IMR-90 (cell line): Measurements from ENCODE around the gene B3GAT2. TPM values are rescaled to one million over a fixed set of nuclear protein-coding genes. Genes with fewer than 3 reads are reported as not detected.

Source experiments
- ATAC-seq: fragments of 200-7000 bp; cut with Tn5 transposase; 2 replicates; pipeline ENCODE4 v1.9.1; 2020; ENCODE audit warnings: low read depth, mild to moderate bottlenecking, moderate library complexity
- BruUV-seq: library from RNA; stranded (reverse); fragments of 400-500 nt; replicated peaks from 2 replicates; lab custom pipeline; 2021; lab: Mats Ljungman, UMichigan
- CTCF ChIA-PET: fragments of 300-600 bp; formaldehyde crosslinking; extraction: SDS; loops from one replicate; lab custom pipeline; 2021; ENCODE audit warnings: antibody characterized with exemption; lab: Yijun Ruan, JAX
- POLR2A ChIA-PET: fragments of 300-600 bp; sonication (Branson Sonifier 250); formaldehyde crosslinking; loops from one replicate; lab custom pipeline; 2022; ENCODE audit warnings: antibody characterized with exemption; ENCODE audit not compliant: unreplicated experiment; lab: Charles Lee
- DNase-seq: peaks from one replicate; pipeline ENCODE4 v3.0.0; 2013
- H2AFZ ChIP-seq: replicated peaks from 2 replicates; pipeline ENCODE3; 2013; ENCODE audit warnings: low read length, mild to moderate bottlenecking; ENCODE audit not compliant: poor library complexity
- H2AK5ac ChIP-seq: 2 replicates; pipeline ENCODE4 v1.6.1; 2013; ENCODE audit warnings: low read depth, low read length, inconsistent platforms
- H2AK9ac ChIP-seq: replicated peaks from 2 replicates; pipeline ENCODE3; 2013; ENCODE audit warnings: mild to moderate bottlenecking, low read depth, low read length, moderate library complexity; ENCODE audit not compliant: poor library complexity
- H2BK120ac ChIP-seq: 2 replicates; pipeline ENCODE4 v1.6.1; 2013; ENCODE audit warnings: low read depth, low read length, inconsistent platforms
- H2BK15ac ChIP-seq: 3 replicates; pipeline ENCODE4 v1.6.1; 2013; ENCODE audit warnings: low read depth, low read length, inconsistent platforms
- H2BK20ac ChIP-seq: 2 replicates; pipeline ENCODE4 v1.6.1; 2013; ENCODE audit warnings: low read depth, mild to moderate bottlenecking, inconsistent platforms, low read length, moderate library complexity
- H2BK5ac ChIP-seq: 2 replicates; pipeline ENCODE4 v1.6.1; 2013; ENCODE audit warnings: mild to moderate bottlenecking, low read depth, low read length, inconsistent platforms; ENCODE audit not compliant: poor library complexity, severe bottlenecking
- H3K14ac ChIP-seq: replicated peaks from 2 replicates; pipeline ENCODE4 v1.6.1; 2013; ENCODE audit warnings: low read depth, low read length, inconsistent platforms
- H3K18ac ChIP-seq: 2 replicates; pipeline ENCODE4 v1.6.1; 2013; ENCODE audit warnings: low read depth, low read length, control low read depth
- H3K23ac ChIP-seq: 2 replicates; pipeline ENCODE4 v1.6.1; 2013; ENCODE audit warnings: low read depth, low read length, inconsistent platforms
- H3K27ac ChIP-seq: 2 replicates; pipeline ENCODE4 v1.5.1; 2013; ENCODE audit warnings: mild to moderate bottlenecking, control low read depth, low read length; ENCODE audit not compliant: insufficient read depth
- H3K27me3 ChIP-seq: 2 replicates; pipeline ENCODE4 v1.6.1; 2013; ENCODE audit warnings: low read length; ENCODE audit not compliant: control insufficient read depth, insufficient read depth
- H3K36me3 ChIP-seq: 2 replicates; pipeline ENCODE4 v1.6.1; 2013; ENCODE audit warnings: low read length, mixed read lengths; ENCODE audit not compliant: control insufficient read depth, insufficient read depth
- H3K4ac ChIP-seq: 2 replicates; pipeline ENCODE4 v1.6.1; 2013; ENCODE audit warnings: low read depth, low read length, inconsistent platforms
- H3K4me1 ChIP-seq: 2 replicates; pipeline ENCODE4 v1.6.1; 2013; ENCODE audit warnings: low read length, mixed read lengths; ENCODE audit not compliant: control insufficient read depth, insufficient read depth
- H3K4me2 ChIP-seq: 2 replicates; pipeline ENCODE4 v1.6.1; 2013; ENCODE audit warnings: low read depth, mild to moderate bottlenecking, control low read depth, low read length, moderate library complexity
- H3K4me3 ChIP-seq: 2 replicates; pipeline ENCODE4 v1.5.1; 2013; ENCODE audit warnings: low read depth, mild to moderate bottlenecking, control low read depth, low read length, moderate library complexity; ENCODE audit not compliant: insufficient read depth
- H3K56ac ChIP-seq: 2 replicates; pipeline ENCODE4 v1.6.1; 2013; ENCODE audit warnings: low read length, inconsistent platforms; ENCODE audit not compliant: insufficient read depth; ENCODE audit errors: extremely low read depth
- H3K79me1 ChIP-seq, 2 experiments: 2 replicates each; pipeline ENCODE4 v1.6.1; 2013; ENCODE audit warnings: low read length in 2 of 2, inconsistent platforms in 1 of 2, low read depth in 1 of 2
- H3K9ac ChIP-seq: 2 replicates; pipeline ENCODE4 v1.6.1; 2013; ENCODE audit warnings: low read depth, low read length, control low read depth
- H3K9me1 ChIP-seq: 2 replicates; pipeline ENCODE4 v1.6.1; 2013; ENCODE audit warnings: low read length, inconsistent platforms; ENCODE audit not compliant: insufficient read depth
- H3K9me3 ChIP-seq: 2 replicates; pipeline ENCODE4 v1.6.1; 2013; ENCODE audit warnings: low read length; ENCODE audit not compliant: control insufficient read depth, insufficient read depth
- H4K20me1 ChIP-seq: 2 replicates; pipeline ENCODE4 v1.6.1; 2013; ENCODE audit warnings: low read length, inconsistent platforms; ENCODE audit not compliant: insufficient read depth
- H4K5ac ChIP-seq: 2 replicates; pipeline ENCODE4 v1.6.1; 2013; ENCODE audit warnings: mild to moderate bottlenecking, low read depth, low read length, control low read depth
- H4K8ac ChIP-seq, 2 experiments: 2 replicates each; pipeline ENCODE4 v1.6.1; 2013; ENCODE audit warnings: low read depth in 2 of 2, low read length in 2 of 2, control low read depth in 1 of 2, inconsistent platforms in 1 of 2
- H4K91ac ChIP-seq: 2 replicates; pipeline ENCODE4 v1.6.1; 2013; ENCODE audit warnings: low read depth, low read length, inconsistent platforms; ENCODE audit not compliant: insufficient read depth
- BHLHE40 ChIP-seq: fragments of 150-350 bp; IDR thresholded peaks from 2 replicates; pipeline ENCODE4 v1.6.1; 2016; ENCODE audit warnings: mild to moderate bottlenecking, low read depth, low read length
- FOS ChIP-seq: fragments of 150-350 bp; IDR thresholded peaks from 2 replicates; pipeline ENCODE4 v1.6.1; 2016; ENCODE audit warnings: low read depth, low read length
- MXI1 ChIP-seq: IDR thresholded peaks from 2 replicates; pipeline ENCODE4 v1.6.1; 2012; ENCODE audit warnings: low read depth, mild to moderate bottlenecking, low read length, moderate library complexity, borderline replicate concordance
- NFE2L2 ChIP-seq: fragments of 150-350 bp; IDR thresholded peaks from 2 replicates; pipeline ENCODE4 v1.6.1; 2016; ENCODE audit warnings: low read depth, mild to moderate bottlenecking, low read length
- POLR2A ChIP-seq: IDR thresholded peaks from 2 replicates; pipeline ENCODE4 v1.6.1; 2012; ENCODE audit warnings: mild to moderate bottlenecking, low read depth, low read length
- RAD21 ChIP-seq: IDR thresholded peaks from 2 replicates; pipeline ENCODE4 v1.6.1; 2012; ENCODE audit warnings: low read length, improper control_type of control experiment
- RCOR1 ChIP-seq: IDR thresholded peaks from 2 replicates; pipeline ENCODE4 v1.6.1; 2012; ENCODE audit warnings: mild to moderate bottlenecking, low read length, improper control_type of control experiment; ENCODE audit not compliant: insufficient replicate concordance
- WGBS, 2 experiments: methylation state at CpG; one replicate each; pipeline versions ENCODE4 v1.1.5 to v1.1.7; 2013; ENCODE audit warnings: missing lambda C conversion rate in 2 of 2; ENCODE audit not compliant: insufficient read length in 1 of 2; ENCODE audit errors: extremely low coverage in 2 of 2; 5-methylcytosine and 5-hydroxymethylcytosine counted together
- dilution Hi-C: fragments of 300-500 bp; cut with HindIII; formaldehyde crosslinking; loops from one replicate; pipeline ENCODE4 v1.14.3; 2018; ENCODE audit warnings: low sequenced_read_pairs; ENCODE audit not compliant: unreplicated experiment
- in situ Hi-C: fragments of 300-500 bp; cut with MboI; formaldehyde crosslinking; loops from 3 replicates; pipeline ENCODE4 v1.14.3; 2019; ENCODE audit warnings: low sequenced_read_pairs, inconsistent platforms, mixed read lengths
- intact Hi-C: fragments of 100-400 bp; cut with micrococcal nuclease; formaldehyde crosslinking; loops from 2 replicates; pipeline ENCODE4 v1.10.0; 2022
- polyA plus RNA-seq, 3 experiments: library from polyadenylated mRNA; depleted of rRNA; stranded (reverse); fragments of >200 nt; gene quantifications; 2 replicates each; pipeline ENCODE4 v1.2.3, GENCODE V29; 2012; ENCODE audit warnings: low replicate concordance in 1 of 3
- total RNA-seq: library from RNA; depleted of rRNA; stranded (reverse); fragments of >200 nt; gene quantifications from 2 replicates; pipeline ENCODE4 v1.2.3, GENCODE V29; 2012

B3GAT2 gene
- total and polyA plus RNA-seq, 2 of the 4 experiments (the other 2 are of a cell fraction) = 0.02 TPM; not detected in 1

GRCh38 chr6:70967049-70967448, 10.2 kb upstream of the B3GAT2 start:
- TF ChIP-seq RAD21 (no peak), POLR2A (no peak), FOS (no peak), BHLHE40 (no peak), RCOR1 (no peak), MXI1 (no peak), NFE2L2 (no peak)
- Histone ChIP-seq H3K79me1 (no peaks in the 10 kb centered on the region), H3K23ac (no peak overlapping the region), H4K91ac (no peak overlapping the region), H2AK5ac (no peak overlapping the region), H3K9me1 (no peaks in the 10 kb centered on the region), H3K4me2 (no peak overlapping the region), H3K4ac (no peak overlapping the region), H4K5ac (no peak overlapping the region), H2BK20ac (no peak overlapping the region), H3K27me3 (no peaks in the 10 kb centered on the region), H3K27ac (no peak overlapping the region), H2BK120ac (no peak overlapping the region), H3K18ac (no peak overlapping the region), H3K9me3 (no peaks in the 10 kb centered on the region), H2BK5ac (no peak overlapping the region), H3K4me3 (no peak overlapping the region), H4K8ac (no peak overlapping the region), H3K9ac (no peak overlapping the region), H3K36me3 (no peaks in the 10 kb centered on the region), H2AK9ac (no peak overlapping the region), H2AFZ (no peak overlapping the region), H2BK15ac (no peak overlapping the region), H3K56ac (no peak overlapping the region), H4K20me1 (no peaks in the 10 kb centered on the region), H3K14ac (no peak overlapping the region), H3K4me1 (no peaks in the 10 kb centered on the region)
- intact Hi-C loops = no loop called here
- no TSS peak for BruUV-seq
- CTCF ChIA-PET = no interaction called here
- in situ Hi-C loops = no loop called here
- POLR2A ChIA-PET = no interaction called here
- ATAC-seq (no peak), DNase-seq (no peak)
- dilution Hi-C loops = no loop called here
- WGBS, 2 experiments = 27% methylated on average over 2 of the region's 3 CpGs; no CpG with 5 or more reads in 1 of the 2 experiments
